Neural cell (in vitro differentiated cells): Measurements from ENCODE around the gene PCDHGC5.

Source experiments
- CTCF ChIP-seq: fragments of 450-650 bp; IDR thresholded peaks from 2 replicates; pipeline ENCODE4 v1.5.1; 2014; ENCODE audit warnings: antibody characterized with exemption, mild to moderate bottlenecking, moderate library complexity; ENCODE audit not compliant: poor library complexity, severe bottlenecking
- EP300 ChIP-seq: fragments of 450-650 bp; conservative IDR thresholded peaks from 2 replicates; pipeline ENCODE4 v1.6.1; 2014; ENCODE audit warnings: antibody characterized with exemption, mild to moderate bottlenecking, moderate library complexity; ENCODE audit not compliant: poor library complexity, severe bottlenecking
- EZH2 ChIP-seq: fragments of 200-600, 300-800 bp; shearing (Covaris generic), sonication (generic); IDR thresholded peaks from 2 replicates; pipeline ENCODE4 v1.6.1; 2014; ENCODE audit warnings: antibody characterized with exemption, low read length, borderline replicate concordance, mild to moderate bottlenecking; ENCODE audit not compliant: insufficient read depth, poor library complexity, severe bottlenecking
- MXI1 ChIP-seq: fragments of 450-650 bp; conservative IDR thresholded peaks from 2 replicates; pipeline ENCODE4 v1.6.1; 2014; ENCODE audit warnings: antibody characterized with exemption, mild to moderate bottlenecking; ENCODE audit not compliant: poor library complexity, severe bottlenecking
- POLR2AphosphoS5 ChIP-seq: IDR thresholded peaks from 2 replicates; pipeline ENCODE4 v1.6.1; 2012
- RAD21 ChIP-seq: fragments of 450-650 bp; conservative IDR thresholded peaks from 2 replicates; pipeline ENCODE4 v1.6.1; 2014; ENCODE audit warnings: antibody characterized with exemption, mild to moderate bottlenecking, moderate library complexity
- REST ChIP-seq: IDR thresholded peaks from 2 replicates; pipeline ENCODE4 v1.6.1; 2012; ENCODE audit warnings: borderline replicate concordance
- SMC3 ChIP-seq: fragments of 450-650 bp; conservative IDR thresholded peaks from 2 replicates; pipeline ENCODE4 v1.6.1; 2014; ENCODE audit warnings: antibody characterized with exemption, mild to moderate bottlenecking, moderate library complexity; ENCODE audit not compliant: poor library complexity
- TAF1 ChIP-seq: IDR thresholded peaks from 2 replicates; pipeline ENCODE4 v1.6.1; 2012; ENCODE audit warnings: low read depth

- TF ChIP-seq EP300 (no peak), REST (no peak), CTCF (no peak), TAF1 (no peak), POLR2AphosphoS5 (no peak), MXI1 (no peak), EZH2 (no peak), SMC3 (no peak), RAD21 (no peak)
These were observed 17.7 kb downstream of the PCDHGC5 start for GRCh38 chr5:141506381-141507155.
